Parathyroid adenoma (tissue), 2 donors: ENCODE results near the gene DDRGK1.

ENCODE experiments used
- H2AFZ ChIP-seq: fragments of 300-600 bp; sonication (generic); one replicate; pipeline ENCODE4 v1.7.0; 2017; ENCODE audit warnings: antibody characterized with exemption, mild to moderate bottlenecking
- H3K27ac ChIP-seq: fragments of 300-600 bp; sonication (generic); one replicate; pipeline ENCODE4 v1.7.0; 2017
- H3K27me3 ChIP-seq: fragments of 300-600 bp; sonication (generic); one replicate; pipeline ENCODE4 v1.7.0; 2017; ENCODE audit warnings: low read length; ENCODE audit not compliant: control insufficient read depth, insufficient read depth
- H3K36me3 ChIP-seq: fragments of 300-600 bp; sonication (generic); one replicate; pipeline ENCODE4 v1.7.0; 2017; ENCODE audit warnings: low read length; ENCODE audit not compliant: control insufficient read depth, insufficient read depth
- H3K4me1 ChIP-seq: fragments of 300-600 bp; sonication (generic); one replicate; pipeline ENCODE4 v1.7.0; 2017; ENCODE audit warnings: control low read depth
- H3K4me2 ChIP-seq: fragments of 300-600 bp; sonication (generic); one replicate; pipeline ENCODE4 v1.7.0; 2017; ENCODE audit warnings: low read length
- H3K4me3 ChIP-seq: fragments of 300-600 bp; sonication (generic); one replicate; pipeline ENCODE4 v1.7.0; 2017; ENCODE audit warnings: low read depth, low read length
- H3K79me2 ChIP-seq: fragments of 300-600 bp; sonication (generic); one replicate; pipeline ENCODE4 v1.7.0; 2017; ENCODE audit warnings: control low read depth
- H3K9ac ChIP-seq: fragments of 300-600 bp; sonication (generic); one replicate; pipeline ENCODE4 v1.7.0; 2017; ENCODE audit warnings: mild to moderate bottlenecking
- H3K9me3 ChIP-seq: fragments of 300-600 bp; sonication (generic); one replicate; pipeline ENCODE4 v1.7.0; 2017; ENCODE audit warnings: low read length; ENCODE audit not compliant: control insufficient read depth
- TF ChIP-seq, protein P1 (sequence below): fragments of 300-600 bp; sonication (generic); IDR thresholded peaks from one replicate; pipeline ENCODE4 v1.7.0; 2017; ENCODE audit warnings: antibody characterized with exemption, mild to moderate bottlenecking
- donor health status: primary hyperparathyroidism.

DDRGK1 gene

DNA sequence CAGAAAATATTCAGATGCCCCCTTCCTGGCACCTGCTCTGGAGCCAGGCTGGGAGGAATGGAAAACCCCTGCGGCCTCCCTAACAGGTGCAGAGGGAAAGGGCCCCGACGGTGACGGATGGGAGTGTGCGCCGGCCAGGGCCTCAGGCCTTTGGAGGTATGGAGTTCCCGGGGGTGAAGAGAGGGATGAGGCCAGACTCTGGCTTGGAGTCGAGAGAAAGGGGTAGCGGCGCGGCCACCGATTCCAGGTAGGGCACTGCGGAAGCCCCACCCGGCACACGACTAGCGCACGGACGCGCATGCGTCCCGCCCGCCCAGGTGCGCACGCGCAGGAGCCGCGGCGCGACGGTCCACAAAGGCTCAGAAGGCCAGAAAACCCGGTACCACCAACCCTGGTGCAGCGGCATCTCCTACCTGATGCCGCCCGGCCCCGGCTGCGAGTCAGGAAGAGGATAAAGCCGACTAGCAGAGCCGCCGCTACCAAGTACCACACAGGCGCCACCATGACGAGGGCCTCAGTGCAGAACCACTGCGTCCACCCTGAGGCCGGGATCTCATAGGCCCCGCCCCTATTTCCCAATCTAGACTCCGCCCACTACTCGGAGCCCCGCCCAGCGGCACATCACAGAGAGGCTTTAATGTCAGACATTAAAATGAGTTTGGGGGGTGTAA is at the start of gene DDRGK1:
Gene DDRGK1 (minus strand): TSS at position 559 of the 671 bp plus-strand sequence. CDS start 55 bp downstream, at position 504.
- H3K27ac ChIP-seq = peak within 1 kb of the TSS; percentile 71
- no peaks in the 10 kb centered on the region for H3K9me3 ChIP-seq
- peaks cover 8% of the 10 kb centered on the region for H3K4me1 ChIP-seq
- H3K79me2 ChIP-seq = peaks cover 19% of the 10 kb centered on the region
- TF ChIP-seq, protein P1, sequence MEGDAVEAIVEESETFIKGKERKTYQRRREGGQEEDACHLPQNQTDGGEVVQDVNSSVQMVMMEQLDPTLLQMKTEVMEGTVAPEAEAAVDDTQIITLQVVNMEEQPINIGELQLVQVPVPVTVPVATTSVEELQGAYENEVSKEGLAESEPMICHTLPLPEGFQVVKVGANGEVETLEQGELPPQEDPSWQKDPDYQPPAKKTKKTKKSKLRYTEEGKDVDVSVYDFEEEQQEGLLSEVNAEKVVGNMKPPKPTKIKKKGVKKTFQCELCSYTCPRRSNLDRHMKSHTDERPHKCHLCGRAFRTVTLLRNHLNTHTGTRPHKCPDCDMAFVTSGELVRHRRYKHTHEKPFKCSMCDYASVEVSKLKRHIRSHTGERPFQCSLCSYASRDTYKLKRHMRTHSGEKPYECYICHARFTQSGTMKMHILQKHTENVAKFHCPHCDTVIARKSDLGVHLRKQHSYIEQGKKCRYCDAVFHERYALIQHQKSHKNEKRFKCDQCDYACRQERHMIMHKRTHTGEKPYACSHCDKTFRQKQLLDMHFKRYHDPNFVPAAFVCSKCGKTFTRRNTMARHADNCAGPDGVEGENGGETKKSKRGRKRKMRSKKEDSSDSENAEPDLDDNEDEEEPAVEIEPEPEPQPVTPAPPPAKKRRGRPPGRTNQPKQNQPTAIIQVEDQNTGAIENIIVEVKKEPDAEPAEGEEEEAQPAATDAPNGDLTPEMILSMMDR = no peak
- peak within 1 kb of the TSS; percentile 97 for H3K4me2 ChIP-seq
- H3K9ac ChIP-seq = peak within 1 kb of the TSS; percentile 77
- peak within 1 kb of the TSS; percentile 84 for H2AFZ ChIP-seq
- no peaks in the 10 kb centered on the region for H3K36me3 ChIP-seq
- H3K27me3 ChIP-seq = no peaks in the 10 kb centered on the region
- peak within 1 kb of the TSS; percentile 88 for H3K4me3 ChIP-seq

DNA sequence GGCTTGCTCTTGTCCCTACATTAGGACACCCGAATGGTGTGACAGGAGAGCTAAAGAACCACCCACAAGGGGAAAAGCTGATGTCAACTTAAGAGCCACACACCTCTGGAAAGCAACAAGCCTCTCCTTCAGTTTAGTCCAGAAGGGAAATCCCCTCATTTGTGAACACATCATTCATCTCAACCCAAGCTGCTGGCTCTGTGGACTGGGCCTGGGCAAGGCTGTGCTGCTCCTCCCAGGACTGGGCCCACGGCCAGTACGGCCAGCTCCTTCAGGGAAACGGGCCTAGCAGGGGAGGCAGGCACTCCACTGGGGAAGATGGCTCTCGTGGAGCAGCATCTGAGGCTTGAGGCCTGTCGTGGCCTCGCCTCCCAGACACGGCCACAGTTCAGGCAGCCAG is 47.3 kb upstream of the DDRGK1 start:
- Histone ChIP-seq H3K4me1 (no peaks in the 10 kb centered on the region), H3K4me3 (no peak overlapping the region), H2AFZ (no peak overlapping the region), H3K36me3 (no peaks in the 10 kb centered on the region), H3K79me2 (no peaks in the 10 kb centered on the region), H3K27me3 (no peaks in the 10 kb centered on the region), H3K9me3 (no peaks in the 10 kb centered on the region), H3K4me2 (no peak overlapping the region), H3K27ac (no peak overlapping the region), H3K9ac (no peak overlapping the region)
- TF ChIP-seq, protein P1 = no peak

GRCh38 chr20:3250091-3250504 is 45.6 kb upstream of the DDRGK1 start:
- Histone ChIP-seq H3K79me2 (no peaks in the 10 kb centered on the region), H3K27me3 (no peaks in the 10 kb centered on the region), H3K9ac (no peak overlapping the region), H3K4me1 (no peaks in the 10 kb centered on the region), H3K27ac (no peak overlapping the region), H2AFZ (no peak overlapping the region), H3K4me3 (no peak overlapping the region), H3K9me3 (no peaks in the 10 kb centered on the region), H3K4me2 (no peak overlapping the region), H3K36me3 (no peaks in the 10 kb centered on the region)
- TF ChIP-seq, protein P1 = no peak

GRCh38 chr20:3248993-3249347 is 44.5 kb upstream of the DDRGK1 start:
- no peak overlapping the region for H3K9ac ChIP-seq
- H3K4me1 ChIP-seq = no peaks in the 10 kb centered on the region
- peak overlapping the region; percentile 11 for H2AFZ ChIP-seq
- H3K27ac ChIP-seq = no peak overlapping the region
- no peaks in the 10 kb centered on the region for H3K36me3 ChIP-seq
- H3K4me2 ChIP-seq = peak overlapping the region; percentile 26
- no peak overlapping the region for H3K4me3 ChIP-seq
- TF ChIP-seq, protein P1 = no peak
- H3K27me3 ChIP-seq = no peaks in the 10 kb centered on the region
- no peaks in the 10 kb centered on the region for H3K79me2 ChIP-seq
- H3K9me3 ChIP-seq = no peaks in the 10 kb centered on the region
